D341Med (cell line): ENCODE results near the gene DLX2.
"Not testable (repeated sequence)": the region's sequence is repeated elsewhere in the genome, so short reads cannot be mapped to it uniquely, and the experiment has no call there.

Source experiments
- DNase-seq: peaks from one replicate; pipeline ENCODE4 v3.0.0; 2012; ENCODE audit warnings: low spot score

The DLX2 gene

GRCh38 chr2:172083628-172084394 lies 18.9 kb downstream of the DLX2 start:
- DNase-seq, result no peak

GRCh38 chr2:172082944-172083627 lies 19.6 kb downstream of the DLX2 start:
- DNase-seq, result no peak

GRCh38 chr2:172082105-172082943 lies 20.4 kb downstream of the DLX2 start:
- DNase-seq, result no peak

- no peak for DNase-seq
Observed at GRCh38 chr2:172081221-172082022, 21.3 kb downstream of the DLX2 start.

- DNase-seq, result no peak
Observed at GRCh38 chr2:172080641-172081220, 22.0 kb downstream of the DLX2 start.

GRCh38 chr2:172079838-172080640 lies 22.7 kb downstream of the DLX2 start:
- DNase-seq, result no peak

GRCh38 chr2:172079416-172079815 lies 23.3 kb downstream of the DLX2 start:
- no peak for DNase-seq

- DNase-seq, result no peak
Observed at GRCh38 chr2:172074254-172074653, 28.4 kb downstream of the DLX2 start.

GRCh38 chr2:172073518-172073917 lies 29.2 kb downstream of the DLX2 start:
- no peak for DNase-seq

GRCh38 chr2:172072706-172073105 lies 30.0 kb downstream of the DLX2 start:
- no peak for DNase-seq

- no peak for DNase-seq
Observed at GRCh38 chr2:172072303-172072702, 30.4 kb downstream of the DLX2 start.

GRCh38 chr2:172070936-172071335 lies 31.8 kb downstream of the DLX2 start:
- DNase-seq, result no peak

GRCh38 chr2:172067905-172068304 lies 34.8 kb downstream of the DLX2 start:
- DNase-seq, result not testable (repeated sequence)

GRCh38 chr2:172066394-172066886 lies 36.3 kb downstream of the DLX2 start:
- no peak for DNase-seq

GRCh38 chr2:172065111-172065510 lies 37.6 kb downstream of the DLX2 start:
- no peak for DNase-seq

GRCh38 chr2:172063446-172063845 lies 39.3 kb downstream of the DLX2 start:
- no peak for DNase-seq

GRCh38 chr2:172062402-172063004 lies 40.2 kb downstream of the DLX2 start:
- no peak for DNase-seq

GRCh38 chr2:172060118-172060517 lies 42.6 kb downstream of the DLX2 start:
- DNase-seq, result not testable (repeated sequence)

GRCh38 chr2:172058660-172059059 lies 44.0 kb downstream of the DLX2 start:
- DNase-seq, result no peak

GRCh38 chr2:172056293-172056692 lies 46.4 kb downstream of the DLX2 start:
- no peak for DNase-seq
